Skeletal muscle cell (primary cell): ENCODE results near the gene PLEKHA6.

Source experiments
- DNase-seq: peaks from one replicate; pipeline ENCODE4 v3.0.0-alpha.2; 2010; ENCODE audit warnings: low read depth
- H3K4me3 ChIP-seq: 2 replicates; pipeline ENCODE4 v1.5.1; 2011; ENCODE audit warnings: low read depth, mild to moderate bottlenecking, control low read depth, low read length, moderate library complexity

Gene PLEKHA6

GRCh38 chr1:204277563-204278219 lies 82.0 kb downstream of the PLEKHA6 start:
- no peak overlapping the region for H3K4me3 ChIP-seq
- DNase-seq, result no peak

- H3K4me3 ChIP-seq, result no peak overlapping the region
- DNase-seq, result no peak
Observed at GRCh38 chr1:204275695-204276370, 83.9 kb downstream of the PLEKHA6 start.

DNA sequence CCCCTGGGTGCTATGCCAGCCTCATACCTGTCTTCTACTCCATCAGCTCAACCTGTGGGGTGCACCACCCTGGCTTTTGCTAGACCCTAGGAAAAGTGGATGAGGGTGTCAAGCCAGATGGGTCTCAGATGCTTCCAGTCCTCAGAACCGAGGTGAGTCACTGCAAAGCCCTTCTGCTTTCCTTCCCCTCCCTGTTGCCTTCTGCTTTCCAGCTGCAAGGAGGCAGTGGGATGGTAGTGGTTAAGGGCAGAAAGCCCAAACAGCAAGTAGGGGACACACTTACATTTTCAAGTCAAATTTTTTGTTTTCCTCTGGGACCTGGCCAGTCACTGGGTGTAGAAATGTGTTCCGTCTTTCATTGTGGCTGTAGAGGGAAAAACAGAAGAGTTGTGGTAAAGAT lies 85.3 kb downstream of the PLEKHA6 start:
- DNase-seq, result no peak
- H3K4me3 ChIP-seq, result no peak overlapping the region

- no peak for DNase-seq
- no peak overlapping the region for H3K4me3 ChIP-seq
Observed at GRCh38 chr1:204272505-204272904, 87.2 kb downstream of the PLEKHA6 start.

DNA sequence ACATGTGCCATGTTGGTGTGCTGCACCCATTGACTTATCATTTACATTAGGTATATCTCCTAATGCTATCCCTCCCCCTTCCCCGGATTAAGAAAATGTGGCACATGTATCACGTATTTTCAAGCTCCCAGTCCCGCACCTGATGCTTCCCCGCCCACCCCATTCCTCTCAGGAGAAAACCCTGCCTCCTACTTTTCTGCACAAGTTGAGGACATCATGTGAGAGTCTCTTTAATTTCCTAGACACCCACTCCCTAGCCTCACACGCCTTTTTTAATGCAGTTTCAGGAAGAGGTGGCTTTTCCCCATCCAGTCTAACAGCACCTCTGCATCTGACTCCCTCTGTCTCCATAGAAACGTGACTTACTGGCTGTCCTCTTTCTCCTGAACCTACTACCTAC lies 87.8 kb downstream of the PLEKHA6 start:
- H3K4me3 ChIP-seq, result no peak overlapping the region
- no peak for DNase-seq

GRCh38 chr1:204268101-204268500 lies 91.6 kb downstream of the PLEKHA6 start:
- no peak for DNase-seq
- no peak overlapping the region for H3K4me3 ChIP-seq

GRCh38 chr1:204267191-204267601 lies 92.5 kb downstream of the PLEKHA6 start:
- H3K4me3 ChIP-seq, result no peak overlapping the region
- no peak for DNase-seq

- H3K4me3 ChIP-seq, result no peak overlapping the region
- no peak for DNase-seq
Observed at GRCh38 chr1:204266504-204267034, 93.2 kb downstream of the PLEKHA6 start.

- DNase-seq, result no peak
- H3K4me3 ChIP-seq, result no peak overlapping the region
Observed at GRCh38 chr1:204265665-204266064, 94.1 kb downstream of the PLEKHA6 start.

DNA sequence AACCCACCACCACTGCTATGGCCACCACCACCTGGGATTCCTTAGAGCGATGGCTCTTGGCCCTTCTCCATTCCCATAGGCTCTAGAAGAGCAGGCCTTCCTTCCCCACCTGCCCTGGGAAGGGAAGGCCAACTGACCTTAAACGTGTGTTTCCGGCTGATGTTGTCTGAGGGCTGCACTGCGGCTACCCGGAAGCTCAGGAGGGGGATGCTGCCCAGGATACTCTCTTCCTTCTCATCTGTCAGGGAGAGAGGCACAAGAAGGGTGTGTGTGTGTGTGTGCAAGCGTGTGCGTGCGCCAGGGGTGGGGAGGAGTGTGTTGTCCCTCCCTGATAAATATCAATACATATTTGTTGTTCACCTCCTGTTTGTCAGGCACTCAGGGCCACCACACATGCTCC lies 94.9 kb downstream of the PLEKHA6 start:
- no peak overlapping the region for H3K4me3 ChIP-seq
- no peak for DNase-seq

- DNase-seq, result no peak
- H3K4me3 ChIP-seq, result no peak overlapping the region
Observed at GRCh38 chr1:204263254-204263910, 96.3 kb downstream of the PLEKHA6 start.

DNA sequence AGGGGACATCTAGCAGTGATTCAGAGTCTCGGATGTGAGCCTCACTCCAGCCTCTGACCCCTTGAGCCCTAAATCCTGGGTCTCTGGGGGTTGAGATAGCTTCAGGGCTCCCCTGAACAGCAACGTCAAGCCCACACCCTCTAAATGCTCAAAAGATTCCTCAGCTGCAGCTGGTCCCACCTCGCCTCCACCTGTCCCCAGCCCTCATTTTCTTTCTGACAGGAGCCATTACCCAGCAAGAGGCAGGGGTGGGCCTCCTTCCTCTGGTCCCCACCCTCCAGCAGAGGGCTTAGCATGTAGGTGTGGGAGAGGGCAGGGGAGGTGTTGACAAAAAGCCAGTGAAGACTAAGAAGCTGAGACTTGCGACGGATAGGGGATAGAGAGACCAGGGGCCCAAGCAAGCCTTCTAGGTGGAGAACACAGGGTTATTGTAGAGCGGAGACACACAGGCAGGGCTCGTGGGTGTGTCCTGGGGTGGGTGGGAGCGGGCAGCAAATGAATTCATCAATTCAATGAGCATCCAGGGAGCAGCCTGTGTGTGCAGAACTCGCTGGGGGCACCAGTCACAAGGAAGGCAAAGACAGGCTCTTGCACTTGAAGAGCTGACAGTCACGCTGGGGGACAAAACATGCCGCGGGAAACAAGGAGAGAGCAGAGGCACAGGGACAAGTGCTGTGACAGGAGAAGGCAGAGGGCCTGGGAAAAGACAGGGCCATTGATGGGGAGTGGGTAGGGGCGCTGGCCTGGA lies 97.0 kb downstream of the PLEKHA6 start:
- no peak overlapping the region for H3K4me3 ChIP-seq
- no peak for DNase-seq

- DNase-seq, result peak; percentile 43
Observed at GRCh38 chr1:204261746-204262505, 97.8 kb downstream of the PLEKHA6 start.

GRCh38 chr1:204261266-204261665 lies 98.5 kb downstream of the PLEKHA6 start:
- DNase-seq, result no peak
- no peak overlapping the region for H3K4me3 ChIP-seq

More at GRCh38 chr1:204261746-204262505, 97.8 kb downstream of the PLEKHA6 start:
- no peak overlapping the region for H3K4me3 ChIP-seq

DNA sequence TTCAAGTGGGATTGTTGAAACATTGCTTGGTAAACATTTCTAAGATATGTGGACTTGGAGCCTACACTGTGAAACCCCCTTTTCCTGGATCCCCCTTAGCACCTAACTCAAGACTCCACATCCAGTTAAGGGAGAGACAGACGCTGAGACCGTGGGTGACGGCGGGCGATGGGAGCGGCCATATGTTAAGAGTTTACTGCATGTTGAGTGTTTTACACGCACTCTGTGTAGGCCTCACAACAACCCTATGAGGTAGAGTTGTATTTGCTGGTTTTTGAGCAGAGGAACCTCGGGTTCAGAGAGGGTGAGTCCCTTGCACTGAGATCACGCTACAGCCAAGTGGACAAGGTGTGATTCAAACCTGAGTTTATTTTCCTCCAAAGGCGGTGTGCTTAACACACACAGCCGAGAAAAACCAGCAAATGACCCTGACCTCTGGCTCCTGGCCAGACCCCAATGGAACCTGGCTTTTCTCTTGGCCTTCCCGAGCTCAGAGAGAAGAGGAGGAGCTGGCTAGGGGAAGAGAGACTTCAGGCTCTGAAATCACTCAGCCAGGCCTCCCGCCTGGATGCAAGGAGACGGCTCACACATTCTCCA lies 99.0 kb downstream of the PLEKHA6 start:
- DNase-seq, result no peak

DNA sequence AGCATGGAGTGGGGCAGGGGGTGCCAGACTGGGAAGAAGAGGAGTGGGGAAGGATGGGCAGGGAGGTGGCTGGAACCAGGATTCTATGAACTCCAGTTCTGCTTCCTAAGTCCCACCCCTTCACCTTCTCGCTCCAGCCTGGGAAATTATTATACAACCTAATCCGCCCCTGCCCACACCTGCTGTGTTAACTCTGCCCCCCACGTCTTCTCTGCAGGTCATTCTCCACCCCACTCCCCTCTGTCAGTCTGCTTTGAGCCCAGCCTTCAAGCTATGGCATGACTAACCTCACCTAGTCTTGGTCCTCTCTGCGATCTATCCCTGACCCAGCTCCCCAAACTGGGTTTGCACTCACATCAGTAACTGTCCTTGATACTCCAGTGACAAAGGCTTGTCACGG lies 99.9 kb downstream of the PLEKHA6 start:
- no peak for DNase-seq
- H3K4me3 ChIP-seq, result no peak overlapping the region

More for the DNA sequence above, 99.0 kb downstream of the PLEKHA6 start:
- no peak overlapping the region for H3K4me3 ChIP-seq

GRCh38 chr1:204259196-204259595 lies 100.5 kb downstream of the PLEKHA6 start:
- no peak for DNase-seq
- H3K4me3 ChIP-seq, result no peak overlapping the region

- H3K4me3 ChIP-seq, result no peak overlapping the region
- no peak for DNase-seq
Observed at GRCh38 chr1:204258213-204259115, 101.3 kb downstream of the PLEKHA6 start.
